ENCODE data around the gene ALOX15.

GRCh38 chr17:4632581-4632920 lies 8.9 kb downstream of the ALOX15 start:
- TF ChIP-seq CTCF (conservative IDR thresholded peaks at IDR 0.05 in 1 of 2, IDR thresholded peaks at IDR 0.05 in 1 of 2; ENCODE audit: extremely low read depth in 1 of 2, insufficient read depth in 1 of 2, low read depth in 1 of 2, low read length in 2 of 2): no peak
- no peak for TF ChIP-seq EZH2 (IDR thresholded peaks at IDR 0.05; ENCODE audit: borderline replicate concordance, low read length)
